ENCODE results near the gene DBNDD2.

DNA sequence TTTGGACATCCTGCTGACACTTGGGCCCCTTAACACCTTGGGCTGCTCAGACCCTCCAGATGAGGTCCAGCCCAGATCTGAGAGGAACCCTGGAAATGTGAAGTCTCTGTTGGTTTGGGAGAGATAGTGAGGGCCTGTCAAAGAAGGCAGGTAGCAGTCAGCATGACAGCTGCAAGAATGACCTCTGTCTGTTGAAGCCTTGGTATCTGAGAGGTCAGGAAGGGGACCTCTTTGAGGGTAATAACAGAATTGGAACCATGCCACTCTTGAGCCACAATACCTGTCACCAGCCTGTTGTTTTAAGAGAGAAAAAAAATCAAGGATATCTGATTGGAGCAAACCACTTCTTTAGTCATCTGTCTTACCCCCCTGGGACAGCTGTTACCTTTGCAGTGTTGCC, 41.0 kb upstream of the DBNDD2 start:
- TF ChIP-seq, protein P1, sequence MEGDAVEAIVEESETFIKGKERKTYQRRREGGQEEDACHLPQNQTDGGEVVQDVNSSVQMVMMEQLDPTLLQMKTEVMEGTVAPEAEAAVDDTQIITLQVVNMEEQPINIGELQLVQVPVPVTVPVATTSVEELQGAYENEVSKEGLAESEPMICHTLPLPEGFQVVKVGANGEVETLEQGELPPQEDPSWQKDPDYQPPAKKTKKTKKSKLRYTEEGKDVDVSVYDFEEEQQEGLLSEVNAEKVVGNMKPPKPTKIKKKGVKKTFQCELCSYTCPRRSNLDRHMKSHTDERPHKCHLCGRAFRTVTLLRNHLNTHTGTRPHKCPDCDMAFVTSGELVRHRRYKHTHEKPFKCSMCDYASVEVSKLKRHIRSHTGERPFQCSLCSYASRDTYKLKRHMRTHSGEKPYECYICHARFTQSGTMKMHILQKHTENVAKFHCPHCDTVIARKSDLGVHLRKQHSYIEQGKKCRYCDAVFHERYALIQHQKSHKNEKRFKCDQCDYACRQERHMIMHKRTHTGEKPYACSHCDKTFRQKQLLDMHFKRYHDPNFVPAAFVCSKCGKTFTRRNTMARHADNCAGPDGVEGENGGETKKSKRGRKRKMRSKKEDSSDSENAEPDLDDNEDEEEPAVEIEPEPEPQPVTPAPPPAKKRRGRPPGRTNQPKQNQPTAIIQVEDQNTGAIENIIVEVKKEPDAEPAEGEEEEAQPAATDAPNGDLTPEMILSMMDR (conservative IDR thresholded peaks at IDR 0.05 in 1 of 2, IDR thresholded peaks at IDR 0.05 in 1 of 2; ENCODE audit: low read depth in 1 of 2, low read length in 2 of 2): no peak
- no peak for TF ChIP-seq EZH2 (IDR thresholded peaks at IDR 0.05; ENCODE audit: low read length, missing control alignments)
